Aortic smooth muscle cell (primary cell): ENCODE measurements around the gene GRXCR2. TPM values are rescaled to one million over a fixed set of nuclear protein-coding genes. Genes with fewer than 3 reads are reported as not detected.

ENCODE experiments used
- total RNA-seq: library from RNA; depleted of rRNA; stranded (reverse); fragments of >200 nt; gene quantifications from 2 replicates; pipeline ENCODE4 v1.2.3, GENCODE V29; 2014

Gene GRXCR2
- not detected in 2 replicates for total RNA-seq

GRCh38 chr5:145872914-145873313 is at the start of gene GRXCR2:
Gene GRXCR2, minus strand, starts transcription at chr5:145873014. Its CDS starts 46 bp downstream, at chr5:145872968.

GRCh38 chr5:145834917-145835847 is 37.6 kb downstream of the GRXCR2 start, which contains the start of gene PRELID2:
Gene PRELID2, minus strand, starts transcription at chr5:145835342. Its CDS starts 91 bp downstream, at chr5:145835251.

Other genes with a start within 250 kb of the GRXCR2 start
- 28.8 and 44.0 TPM in 2 replicates for gene PRELID2, start 37.7 kb downstream of the GRXCR2 start, total RNA-seq
- gene SH3RF2, start 63.6 kb upstream of the GRXCR2 start, total RNA-seq: 1.8 and 2.3 TPM in 2 replicates
- 0.25 and 0.40 TPM in 2 replicates for gene PLAC8L1, start 232.6 kb upstream of the GRXCR2 start, total RNA-seq